Measurements from ENCODE around the gene CNGA3. TPM values are rescaled to one million over a fixed set of nuclear protein-coding genes. Genes with fewer than 3 reads are reported as not detected.

CNGA3 gene
- total RNA-seq, 3 donors from 2014 or later, result under 0.01 to 0.15 TPM; not detected in 1

- Histone ChIP-seq H3K36me3 (no peaks in the 10 kb centered on the region), H3K27ac (no peak overlapping the region), H3K4me1 (no peaks in the 10 kb centered on the region), H3K9me3 (peaks cover 6 to 7% of the 10 kb centered on the region in 2 donors), H3K4me3 (no peak overlapping the region), H3K27me3 (no peaks in the 10 kb centered on the region)
- no peak for DNase-seq (ENCODE audit: low spot score in 2 of 2)
- TF ChIP-seq CTCF (IDR thresholded peaks at IDR 0.05) (no peak), POLR2A (IDR thresholded peaks at IDR 0.05) (no peak), POLR2AphosphoS5 (IDR thresholded peaks at IDR 0.05) (no peak)
- intact Hi-C loops (cut with DNase I; ENCODE audit: low total_unique reads), result no loop called here
These were observed 73.3 kb downstream of the CNGA3 start for GRCh38 chr2:98419544-98419943.

- Histone ChIP-seq H3K4me1 (no peaks in the 10 kb centered on the region), H3K9me3 (peaks cover 6 to 7% of the 10 kb centered on the region in 2 donors), H3K27ac (no peak overlapping the region), H3K4me3 (no peak overlapping the region), H3K36me3 (no peaks in the 10 kb centered on the region), H3K27me3 (no peaks in the 10 kb centered on the region)
- intact Hi-C loops (cut with DNase I; ENCODE audit: low total_unique reads), result no loop called here
- DNase-seq (ENCODE audit: low spot score in 2 of 2), result no peak
- TF ChIP-seq POLR2A (IDR thresholded peaks at IDR 0.05) (no peak), POLR2AphosphoS5 (IDR thresholded peaks at IDR 0.05) (no peak), CTCF (IDR thresholded peaks at IDR 0.05) (no peak)
These were observed 73.9 kb downstream of the CNGA3 start for GRCh38 chr2:98419977-98420725.

- intact Hi-C loops (cut with DNase I; ENCODE audit: low total_unique reads), result no loop called here
- Histone ChIP-seq H3K9me3 (peaks cover 6 to 7% of the 10 kb centered on the region in 2 donors), H3K36me3 (no peaks in the 10 kb centered on the region), H3K4me1 (no peaks in the 10 kb centered on the region), H3K4me3 (no peak overlapping the region), H3K27ac (no peak overlapping the region), H3K27me3 (no peaks in the 10 kb centered on the region)
- no peak for TF ChIP-seq CTCF (IDR thresholded peaks at IDR 0.05)
- no peak for TF ChIP-seq POLR2A (IDR thresholded peaks at IDR 0.05)
- no peak for TF ChIP-seq POLR2AphosphoS5 (IDR thresholded peaks at IDR 0.05)
- DNase-seq (ENCODE audit: low spot score in 2 of 2), result no peak
These were observed 76.2 kb downstream of the CNGA3 start for GRCh38 chr2:98422449-98422848.

- no peaks in the 10 kb centered on the region for H3K36me3 ChIP-seq
- intact Hi-C loops (cut with DNase I; ENCODE audit: low total_unique reads), result no loop called here
- DNase-seq (ENCODE audit: low spot score in 2 of 2), result no peak
- no peak overlapping the region for H3K27ac ChIP-seq
- H3K4me1 ChIP-seq, result no peaks in the 10 kb centered on the region
- H3K9me3 ChIP-seq, result peaks cover 6 to 7% of the 10 kb centered on the region in 2 donors
- H3K27me3 ChIP-seq, result no peaks in the 10 kb centered on the region
- H3K4me3 ChIP-seq, result no peak overlapping the region
- TF ChIP-seq POLR2AphosphoS5 (IDR thresholded peaks at IDR 0.05) (no peak), POLR2A (IDR thresholded peaks at IDR 0.05) (no peak), CTCF (IDR thresholded peaks at IDR 0.05) (no peak)
These were observed 80.5 kb downstream of the CNGA3 start for GRCh38 chr2:98426771-98427170.

GRCh38 chr2:98432145-98432544 lies 85.9 kb downstream of the CNGA3 start:
- no peaks in the 10 kb centered on the region for H3K36me3 ChIP-seq
- no peaks in the 10 kb centered on the region for H3K4me1 ChIP-seq
- H3K4me3 ChIP-seq, result no peak overlapping the region
- no peak for TF ChIP-seq POLR2A (IDR thresholded peaks at IDR 0.05)
- TF ChIP-seq CTCF (IDR thresholded peaks at IDR 0.05), result no peak
- no peak for TF ChIP-seq POLR2AphosphoS5 (IDR thresholded peaks at IDR 0.05)
- no peak overlapping the region for H3K27ac ChIP-seq
- no peak for DNase-seq (ENCODE audit: low spot score in 2 of 2)
- no peaks in the 10 kb centered on the region for H3K27me3 ChIP-seq
- intact Hi-C loops (cut with DNase I; ENCODE audit: low total_unique reads), result no loop called here
- peaks cover 8 to 19% of the 10 kb centered on the region in 2 donors for H3K9me3 ChIP-seq

Measured in breast epithelium (tissue), 4 donors.